NCI-H2196 (cell line): Measurements from ENCODE around the gene TCF12.

ENCODE experiments used
- DNase-seq: peaks from one replicate; lab custom pipeline; 2025; ENCODE audit not compliant: unreplicated experiment; lab: John Stamatoyannopoulos, UW

Gene TCF12

GRCh38 chr15:57310876-57311275 is 392.4 kb downstream of the TCF12 start:
- no peak for DNase-seq

- no peak for DNase-seq
These were observed 393.5 kb downstream of the TCF12 start for GRCh38 chr15:57312006-57312317.

GRCh38 chr15:57312318-57313133 is 394.1 kb downstream of the TCF12 start:
- DNase-seq = no peak

- no peak for DNase-seq
These were observed 394.7 kb downstream of the TCF12 start for GRCh38 chr15:57313134-57313483.

GRCh38 chr15:57314221-57314620 is 395.8 kb downstream of the TCF12 start:
- DNase-seq = no peak

- no peak for DNase-seq
These were observed 398.0 kb downstream of the TCF12 start for GRCh38 chr15:57316451-57316850.

- DNase-seq = no peak
These were observed 400.9 kb downstream of the TCF12 start for GRCh38 chr15:57319226-57319918.

GRCh38 chr15:57319919-57320560 is 401.6 kb downstream of the TCF12 start:
- DNase-seq = no peak

- DNase-seq = no peak
These were observed 402.3 kb downstream of the TCF12 start for GRCh38 chr15:57320631-57321220.

- no peak for DNase-seq
These were observed 403.0 kb downstream of the TCF12 start for GRCh38 chr15:57321485-57321884.

GRCh38 chr15:57321973-57322601 is 403.6 kb downstream of the TCF12 start:
- peak; percentile 89 for DNase-seq

- DNase-seq = no peak
These were observed 404.3 kb downstream of the TCF12 start for GRCh38 chr15:57322602-57323250.

GRCh38 chr15:57323299-57323805 is 404.9 kb downstream of the TCF12 start:
- no peak for DNase-seq

- DNase-seq = peak; percentile 83
These were observed 405.6 kb downstream of the TCF12 start for GRCh38 chr15:57323806-57324589.

GRCh38 chr15:57324590-57324890 is 406.1 kb downstream of the TCF12 start:
- DNase-seq = no peak

GRCh38 chr15:57324944-57325679 is 406.7 kb downstream of the TCF12 start:
- DNase-seq = no peak

GRCh38 chr15:57326196-57326595 is 407.8 kb downstream of the TCF12 start:
- no peak for DNase-seq

- no peak for DNase-seq
These were observed 409.6 kb downstream of the TCF12 start for GRCh38 chr15:57327985-57328471.

GRCh38 chr15:57328479-57328878 is 410.0 kb downstream of the TCF12 start:
- no peak for DNase-seq
